DMS114 treated with DMSO at 0.1 percent for 48 hours (cell line): ENCODE results near the gene DIO2.
A peak's percentile ranks its signal among the peaks of the same experiment; 100 is the strongest.

Experiments used
- DNase-seq: peaks from one replicate; lab custom pipeline; 2025; ENCODE audit not compliant: unreplicated experiment; lab: John Stamatoyannopoulos, UW

Gene DIO2

DNA sequence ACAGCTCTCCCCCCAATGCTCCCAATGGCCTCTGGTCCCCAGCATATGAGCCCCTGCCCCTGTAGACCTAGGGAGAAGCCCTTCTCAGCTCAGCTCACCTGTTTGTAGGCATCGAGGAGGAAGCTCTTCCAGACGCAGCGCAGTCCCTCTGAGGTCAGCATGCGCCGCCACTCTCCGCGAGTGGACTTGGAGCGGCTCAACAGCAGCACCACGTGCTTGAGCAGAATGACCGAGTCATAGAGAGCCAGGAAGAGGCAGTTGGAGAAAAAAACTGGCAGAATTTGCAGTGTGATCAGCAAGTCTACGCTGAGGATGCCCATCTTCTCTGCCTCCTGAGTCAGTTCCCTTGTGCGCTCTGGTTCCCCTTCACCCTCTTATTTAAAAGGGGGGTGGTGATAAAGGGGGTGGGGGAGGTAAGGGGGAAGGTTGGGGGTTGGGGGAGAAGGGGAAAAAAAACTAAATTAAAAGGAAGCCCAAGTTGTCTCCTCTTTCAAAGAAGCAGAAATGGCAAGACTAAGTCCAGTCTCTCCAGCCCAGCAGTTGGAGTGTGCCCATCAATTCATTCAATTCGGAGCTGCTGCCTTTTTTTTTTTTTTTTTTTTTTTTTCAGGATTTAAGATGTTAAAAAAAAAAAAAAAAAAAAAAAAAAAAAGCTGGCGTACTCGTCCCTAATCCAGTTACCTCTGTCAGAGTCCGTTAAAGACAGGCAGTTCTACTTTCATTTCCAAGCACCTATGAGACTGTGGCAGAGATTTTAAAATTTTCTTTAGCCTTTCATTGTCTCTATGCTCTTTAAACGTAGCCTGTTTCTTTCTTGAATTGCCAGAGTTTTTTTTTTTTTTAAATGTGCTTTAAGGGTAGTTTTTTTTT lies at the start of gene DIO2:
Gene DIO2, minus strand, starts transcription at position 352 of the 870 bp plus-strand sequence. Its CDS starts 32 bp downstream, at position 320.
- no peak for DNase-seq

DNA sequence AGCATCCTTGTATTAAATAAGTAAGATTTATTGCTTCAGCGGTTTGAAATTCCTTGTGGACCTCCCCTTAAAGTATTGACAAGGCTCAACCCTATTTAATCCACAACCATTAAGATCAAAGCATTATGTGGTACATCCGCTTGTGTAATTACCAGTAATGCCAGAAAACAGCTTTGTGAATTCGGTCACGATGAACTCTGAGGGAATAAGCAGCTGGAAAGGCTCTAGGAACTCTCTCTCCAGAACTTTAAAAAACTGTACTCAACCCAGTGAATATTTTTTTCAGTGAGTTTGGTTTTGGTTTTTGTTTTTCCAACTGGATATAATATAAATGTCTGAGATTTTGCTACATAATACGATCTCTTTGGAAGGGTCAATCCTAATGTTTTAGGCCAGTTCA lies 49.3 kb upstream of the DIO2 start:
- no peak for DNase-seq

DNA sequence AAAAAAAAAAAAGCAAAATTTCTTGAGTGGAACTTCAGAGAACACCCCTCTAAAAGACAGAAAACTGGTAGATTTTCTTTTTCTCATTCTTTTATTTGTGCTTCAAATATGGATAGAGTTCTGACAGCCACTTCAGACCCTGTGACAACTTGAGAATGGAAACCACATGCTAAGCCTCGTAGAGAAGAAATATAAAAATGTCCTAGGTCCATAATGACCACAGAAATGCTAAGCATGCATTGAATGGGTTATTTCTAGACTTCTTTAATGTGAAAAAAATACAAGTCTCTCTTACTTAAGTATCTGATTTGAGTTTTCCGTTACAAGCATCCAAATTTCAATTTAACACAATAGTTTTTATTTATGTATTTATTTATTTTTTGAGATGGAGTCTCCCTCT lies 28.3 kb upstream of the DIO2 start:
- no peak for DNase-seq

DNA sequence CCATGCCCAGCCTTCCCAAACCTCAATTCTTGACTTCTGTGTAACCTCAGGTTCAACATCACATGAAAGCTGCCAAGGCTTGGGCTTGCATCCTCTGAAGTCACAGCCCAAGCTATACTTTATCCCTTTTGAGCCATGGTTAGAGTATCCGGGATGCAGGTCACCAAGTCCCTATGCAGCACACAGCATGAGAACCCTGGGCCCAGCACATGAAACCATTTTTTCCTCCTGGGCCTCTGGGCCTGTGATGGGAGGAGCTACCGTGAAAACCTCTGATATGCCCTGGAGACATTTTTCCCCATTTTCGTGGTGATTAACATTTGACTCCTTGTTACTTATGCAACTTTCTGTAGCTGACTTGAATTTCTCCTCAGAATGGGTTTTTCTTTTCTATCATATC lies 25.8 kb upstream of the DIO2 start:
- no peak for DNase-seq

DNA sequence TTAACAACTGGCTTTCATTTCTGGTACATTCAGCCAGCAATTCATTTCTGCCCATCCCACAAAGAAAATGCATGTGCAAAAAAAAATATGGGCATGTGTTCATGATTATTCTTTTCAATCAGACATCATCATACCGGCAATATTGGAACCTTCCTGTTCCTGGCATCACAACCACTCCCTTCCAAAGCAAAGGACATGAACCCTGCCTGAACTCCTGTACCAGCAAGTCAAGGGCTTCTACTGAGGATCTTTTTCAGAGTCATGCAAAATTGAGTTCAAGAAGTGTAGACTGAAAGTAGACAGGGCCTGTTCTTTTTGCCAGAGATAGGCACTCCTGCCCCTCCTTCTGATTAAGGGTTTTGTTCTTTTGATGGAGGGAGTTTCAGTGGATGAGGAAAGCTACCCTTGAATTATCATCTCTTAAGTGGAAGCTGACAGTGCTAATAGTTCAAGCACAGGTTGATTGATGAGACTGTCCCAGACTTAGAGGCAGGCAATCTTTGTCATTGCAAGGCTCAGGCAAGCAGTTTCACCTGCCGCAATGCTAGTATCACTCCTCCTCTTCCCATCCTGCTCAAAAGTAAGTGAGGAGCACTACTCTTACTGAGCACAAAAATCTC lies 22.3 kb upstream of the DIO2 start:
- DNase-seq: no peak

DNA sequence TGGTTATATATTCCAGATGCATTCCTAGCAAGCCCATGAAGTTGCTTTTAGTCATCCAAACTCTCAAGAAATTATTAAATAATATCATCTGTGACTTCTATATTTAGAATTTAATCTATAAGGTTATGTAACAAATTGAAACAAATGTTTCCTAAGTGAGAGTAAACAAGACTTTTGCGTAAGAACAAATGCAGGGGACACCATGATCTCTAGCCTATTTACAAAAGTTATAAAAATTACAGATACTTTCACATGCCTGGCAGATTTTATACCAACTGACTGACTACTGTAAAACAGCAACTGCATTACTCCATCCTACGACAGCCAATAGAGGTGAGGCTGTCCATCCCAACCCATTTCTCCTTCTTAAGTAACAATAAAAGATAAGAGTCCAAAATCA lies 20.4 kb upstream of the DIO2 start:
- no peak for DNase-seq

DNA sequence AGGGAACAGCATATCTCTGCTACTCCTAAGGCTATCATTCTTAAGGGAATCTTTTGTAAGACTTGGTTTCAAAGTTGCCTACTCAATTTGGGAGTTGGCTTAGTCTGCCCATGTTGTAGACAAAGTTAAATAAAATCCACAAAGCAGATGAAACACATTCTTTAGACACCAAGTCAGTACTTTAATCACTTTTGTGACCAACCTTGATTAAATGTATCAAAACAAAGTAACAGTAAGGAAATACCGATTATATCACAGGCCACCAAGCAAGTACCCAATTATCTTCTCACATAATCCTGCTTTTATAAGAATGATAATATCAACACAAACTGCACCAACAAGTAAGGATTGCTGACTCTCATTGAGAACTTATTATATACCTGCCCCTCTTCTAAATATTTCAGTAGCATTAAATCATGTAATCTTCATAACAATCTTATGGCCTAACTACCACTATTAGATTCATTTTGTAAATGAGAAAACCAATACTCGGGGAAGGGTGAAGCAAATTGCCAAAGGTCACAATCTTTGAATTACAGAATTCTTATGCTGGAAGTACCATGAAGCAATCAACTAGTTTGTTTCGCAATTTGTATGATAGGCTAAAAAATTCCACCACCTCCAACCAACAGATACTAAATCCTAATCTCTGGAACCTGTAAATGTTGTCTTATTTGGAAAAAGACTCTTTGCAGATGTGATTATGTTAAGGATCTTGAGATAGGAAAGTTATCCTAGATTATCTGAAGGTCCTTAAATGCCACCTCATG lies 12.6 kb upstream of the DIO2 start:
- no peak for DNase-seq

DNA sequence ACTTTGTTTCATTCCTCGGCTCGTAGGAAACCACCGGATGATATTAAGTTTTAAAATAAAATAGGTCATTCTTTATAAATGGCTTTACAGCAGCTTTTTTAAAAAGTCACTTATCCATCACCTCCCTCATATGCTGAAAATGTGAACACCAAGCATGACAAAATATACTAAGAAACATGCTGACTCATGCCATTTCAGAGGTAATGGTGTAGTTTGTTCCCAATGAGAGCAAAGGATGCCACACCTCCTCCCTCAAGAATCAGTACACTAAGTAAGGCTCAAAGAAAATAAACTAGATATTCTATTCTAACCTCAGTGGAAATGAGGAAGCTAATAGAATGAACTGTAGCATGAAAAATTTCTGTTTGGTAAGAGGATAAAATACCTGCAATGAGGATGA lies 5.5 kb upstream of the DIO2 start:
- DNase-seq: no peak

DNA sequence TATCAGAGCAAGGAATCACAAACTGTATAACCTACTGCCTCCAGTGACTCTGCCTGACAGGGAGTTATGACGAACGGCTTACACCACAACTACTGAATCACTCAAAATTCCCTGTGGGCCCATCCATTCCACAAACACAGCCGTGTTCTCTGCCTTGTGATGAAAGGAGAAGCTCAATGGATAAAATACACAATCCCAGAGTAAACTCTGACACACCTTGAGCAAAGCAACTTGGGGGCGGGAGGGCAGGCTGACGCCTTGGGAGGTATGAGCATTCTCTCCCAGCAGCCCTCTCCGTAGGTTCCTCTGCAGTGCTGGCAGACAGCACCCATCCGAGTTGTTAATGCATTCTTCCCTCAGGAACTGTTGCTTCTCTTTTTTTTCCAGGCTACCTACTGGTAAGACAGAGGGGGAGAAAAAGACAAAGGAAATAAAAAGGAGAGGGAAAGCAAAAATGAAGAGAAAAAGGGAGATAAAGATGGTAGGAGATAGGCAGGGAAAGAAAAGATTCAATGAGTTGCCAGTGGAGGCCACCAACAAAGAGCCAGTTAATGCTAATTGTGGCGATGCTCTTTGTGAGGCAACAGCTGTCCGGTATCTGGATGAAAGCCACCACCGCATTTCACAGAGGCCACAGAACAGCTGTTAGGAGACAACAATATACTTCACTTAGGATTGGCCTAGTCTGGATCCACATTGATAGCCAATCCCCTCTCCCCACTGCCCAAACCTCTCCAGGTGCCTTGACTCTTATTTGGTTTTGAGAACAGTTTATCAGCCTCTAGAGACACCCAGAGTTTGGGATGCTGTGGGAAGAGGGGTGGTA lies 4.7 kb upstream of the DIO2 start:
- DNase-seq: no peak

DNA sequence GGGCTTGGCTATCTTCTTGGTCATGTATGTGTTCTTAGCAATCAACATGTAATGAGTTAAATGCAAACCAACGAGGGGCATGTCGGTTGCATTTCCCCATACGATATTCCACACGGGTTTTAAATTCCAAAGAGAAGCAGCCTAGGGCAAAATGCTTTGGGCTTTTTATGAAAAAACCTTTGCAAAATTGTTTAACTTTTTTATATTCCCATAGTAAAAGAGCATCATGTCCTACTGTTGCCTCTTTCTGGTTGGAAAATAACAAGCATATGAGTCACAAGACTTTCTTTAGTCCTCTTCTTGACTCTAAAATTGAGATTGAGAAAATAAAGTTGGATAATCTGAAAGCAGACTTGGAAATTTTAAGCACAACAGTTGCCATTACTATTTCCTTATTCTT lies 3.8 kb upstream of the DIO2 start:
- DNase-seq: no peak

DNA sequence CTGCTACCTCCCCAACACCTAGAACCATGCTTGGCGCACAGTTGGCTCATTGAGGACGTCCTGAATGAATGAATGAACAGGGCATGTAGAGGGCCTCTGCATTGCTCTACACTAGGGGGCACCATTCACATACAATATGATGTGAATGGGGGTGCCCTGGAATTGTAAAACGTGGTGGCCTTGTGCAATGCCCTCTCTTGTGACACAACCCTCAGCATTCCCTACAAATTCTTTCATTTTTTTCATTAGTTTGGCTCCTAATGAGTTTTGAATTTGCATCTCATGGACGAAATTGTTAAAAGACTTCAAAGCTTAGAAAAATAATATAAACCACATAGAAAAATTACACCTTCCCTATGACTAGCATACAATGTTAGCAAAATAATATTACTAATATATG lies 2.3 kb upstream of the DIO2 start:
- DNase-seq: peak; percentile 1

DNA sequence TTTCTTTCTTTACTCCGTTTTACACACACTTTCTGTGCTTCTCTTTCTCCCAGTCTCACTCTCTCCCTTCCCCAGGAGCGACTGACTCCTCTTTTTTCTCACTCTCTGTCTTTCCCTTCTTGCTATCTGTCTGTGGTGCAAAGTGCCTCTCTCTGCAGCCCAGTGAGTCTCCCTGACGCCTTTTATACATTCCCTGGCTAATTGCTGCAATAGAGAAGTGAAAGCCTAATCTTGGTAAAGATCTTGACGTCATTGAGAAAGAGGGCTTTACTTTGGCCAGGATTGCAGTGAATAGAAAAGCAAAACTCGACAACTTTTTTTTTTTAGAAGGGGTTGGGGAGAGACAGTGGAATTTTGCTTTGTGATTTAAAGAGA lies 706 bp upstream of the DIO2 start:
- DNase-seq: no peak

DNA sequence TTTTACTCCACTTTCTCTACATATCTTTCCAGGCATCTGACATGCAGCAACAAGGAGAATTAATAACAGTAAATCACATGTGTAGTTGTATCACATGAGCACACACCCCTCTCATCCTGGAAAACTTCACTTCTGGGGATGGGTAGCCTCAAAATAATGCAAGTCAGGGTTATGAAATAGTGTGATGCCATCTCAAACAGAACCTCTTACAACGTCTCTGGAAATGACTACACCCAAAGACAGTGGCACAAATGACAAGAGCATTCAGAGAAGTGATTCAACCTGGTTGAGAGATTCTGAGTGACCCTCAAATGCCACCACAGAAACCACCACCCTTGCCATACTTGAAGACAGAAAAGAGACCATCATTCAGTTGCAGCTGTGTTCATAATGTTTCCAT lies 2.8 kb downstream of the DIO2 start:
- no peak for DNase-seq

DNA sequence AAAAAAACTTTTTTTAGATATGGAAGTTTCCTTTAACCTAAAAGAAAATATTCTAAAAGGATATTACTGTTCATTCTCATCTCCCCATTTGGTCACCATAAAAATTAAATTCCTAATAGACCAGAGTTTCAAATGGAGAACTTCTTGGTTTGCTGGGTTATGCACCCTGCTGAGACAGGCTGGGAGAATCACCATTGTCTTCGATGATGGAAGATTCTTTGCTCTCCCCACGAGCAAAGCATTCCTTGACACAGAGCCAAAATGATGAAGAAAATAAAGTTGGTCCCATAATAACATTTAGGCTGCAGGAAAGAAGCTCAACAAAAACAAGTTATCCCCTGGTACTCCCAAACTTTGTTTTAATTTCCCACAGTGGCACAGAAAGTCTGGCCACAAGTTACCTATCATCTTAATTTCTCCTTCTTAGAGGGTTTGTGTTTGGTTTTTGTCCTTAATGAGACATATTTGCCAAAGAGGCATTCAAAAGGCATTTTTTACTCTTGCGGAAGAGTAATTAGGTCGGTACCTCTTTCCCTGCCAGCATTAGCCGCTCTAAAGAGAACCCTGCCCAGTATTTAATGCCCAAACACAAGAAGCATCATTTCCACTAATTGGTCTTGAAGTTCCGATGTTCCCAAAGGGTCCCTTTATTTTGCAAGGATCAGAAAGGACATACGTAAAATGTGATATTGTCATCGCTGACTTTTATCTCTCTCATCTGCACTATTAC lies 4.8 kb downstream of the DIO2 start:
- no peak for DNase-seq

DNA sequence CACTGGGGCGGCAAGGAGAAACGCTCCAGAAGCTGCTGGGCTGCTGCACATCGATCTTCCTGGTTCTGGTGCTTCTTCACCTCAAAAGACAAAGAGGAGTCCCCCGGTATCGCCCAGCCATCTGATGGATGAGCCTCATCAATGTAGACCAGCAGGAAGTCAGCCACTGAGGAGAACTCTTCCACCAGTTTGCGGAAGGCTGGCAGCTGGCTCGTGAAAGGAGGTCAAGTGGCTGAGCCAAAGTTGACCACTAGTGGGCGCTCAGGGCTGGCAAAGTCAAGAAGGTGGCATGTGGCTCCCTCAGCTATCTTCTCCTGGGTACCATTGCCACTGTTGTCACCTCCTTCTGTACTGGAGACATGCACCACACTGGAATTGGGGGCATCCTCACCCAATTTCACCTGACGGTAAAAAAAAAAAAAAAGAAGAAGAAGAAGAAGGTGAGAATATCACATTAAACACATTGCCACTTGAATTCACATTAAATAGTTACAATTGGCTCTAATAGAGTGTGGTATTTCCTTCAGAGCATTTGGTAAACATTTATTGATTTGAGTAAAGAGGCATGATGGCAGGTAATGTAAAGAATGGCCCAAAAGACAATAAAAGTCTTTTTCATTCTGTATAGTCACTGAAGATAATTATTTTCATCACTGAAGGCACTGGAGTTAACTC lies 8.3 kb downstream of the DIO2 start:
- no peak for DNase-seq

DNA sequence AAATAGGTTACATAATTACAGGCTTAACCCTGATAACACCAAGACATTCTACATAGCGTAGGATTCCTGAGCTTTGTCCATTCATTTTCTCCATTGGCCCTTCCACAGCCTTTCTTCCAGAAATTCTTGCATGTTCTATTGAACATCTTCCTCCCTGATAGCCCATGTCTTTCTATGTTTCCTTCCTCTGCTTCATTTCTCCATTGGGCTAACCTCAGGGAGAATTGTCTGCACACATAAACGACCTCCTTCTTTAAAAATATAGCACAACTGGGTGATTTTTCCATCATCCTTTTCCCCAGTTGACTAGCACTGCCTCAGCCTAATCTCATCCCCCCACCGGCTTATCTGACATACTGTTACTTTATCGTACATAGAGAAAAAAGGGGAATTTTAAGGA lies 11.2 kb downstream of the DIO2 start:
- DNase-seq: no peak

DNA sequence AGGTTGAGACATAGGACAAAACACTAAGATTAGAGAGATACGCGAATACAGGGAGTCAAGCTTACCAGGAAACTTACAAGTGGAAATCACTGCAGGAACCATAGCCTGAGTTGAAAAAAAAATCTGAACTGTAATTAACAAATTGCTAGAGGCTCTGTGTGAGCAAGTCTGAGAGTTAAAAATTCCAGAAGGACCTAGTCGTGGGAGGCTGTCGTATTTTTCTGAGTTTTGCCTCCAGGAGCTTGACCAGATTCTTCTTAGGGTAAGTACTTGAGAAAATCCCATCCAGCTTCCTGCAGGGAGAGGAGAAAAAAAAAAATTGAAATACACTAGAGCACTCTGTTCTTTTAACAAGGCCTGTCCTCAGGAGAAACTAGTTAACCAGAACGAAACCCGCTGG lies 22.7 kb downstream of the DIO2 start:
- no peak for DNase-seq

DNA sequence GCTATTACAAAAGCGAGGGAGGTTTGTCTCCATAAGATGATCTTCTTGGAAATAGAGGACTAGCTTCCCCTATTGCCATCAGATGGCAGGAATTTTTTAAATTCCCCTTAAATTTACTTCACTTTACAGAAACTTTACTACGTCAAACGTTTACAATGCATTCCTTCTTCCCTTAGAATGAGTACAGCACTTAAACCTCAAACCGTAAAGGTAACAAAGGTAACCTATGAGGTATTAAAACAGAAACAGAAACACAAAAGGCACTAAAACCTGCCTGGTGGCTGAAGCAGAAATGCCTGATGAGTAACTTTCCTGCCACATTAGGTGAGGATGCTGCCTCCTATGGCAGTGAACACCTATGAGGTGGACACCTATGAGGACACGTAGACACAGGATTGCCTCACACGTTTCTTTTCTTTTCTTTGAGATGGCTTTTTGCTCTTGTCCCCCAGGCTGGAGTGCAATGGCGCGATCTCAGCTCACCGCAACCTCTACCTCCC lies 25.0 kb downstream of the DIO2 start:
- DNase-seq: no peak

DNA sequence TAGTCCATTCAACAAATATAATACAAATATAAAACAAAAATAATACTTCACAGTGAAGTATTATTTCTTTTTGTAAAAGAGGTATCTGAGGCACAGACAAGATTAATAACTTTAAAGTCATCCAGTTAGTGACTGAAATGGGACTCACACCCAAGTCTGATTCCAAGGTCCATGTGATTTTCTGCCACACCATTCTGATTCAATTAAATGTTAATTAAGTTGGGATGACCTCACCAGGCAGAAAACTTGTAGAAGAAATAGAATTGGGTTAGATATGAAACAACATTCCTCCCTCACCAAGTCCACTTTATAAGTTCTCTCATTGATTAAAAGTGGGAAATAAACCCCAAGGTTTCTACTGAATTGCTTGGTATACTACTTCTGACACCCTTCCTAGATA lies 34.4 kb downstream of the DIO2 start:
- DNase-seq: no peak
